SU-DHL-6 (cell line): ENCODE results near the gene CREBBP.

Experiments
- EZH2phosphoT487 ChIP-seq: fragments of 200-600 bp; sonication (generic), shearing (Covaris generic); conservative IDR thresholded peaks from 2 replicates; pipeline ENCODE4 v1.6.1; 2018; ENCODE audit warnings: mild to moderate bottlenecking, antibody characterized with exemption, low read length, moderate library complexity, mixed read lengths
- TF ChIP-seq, protein P1 (sequence below): fragments of 200-600 bp; sonication (generic); IDR thresholded peaks from one replicate; pipeline ENCODE4 v1.5.1; 2017; ENCODE audit warnings: antibody characterized with exemption, mild to moderate bottlenecking, low read length, moderate library complexity; ENCODE audit not compliant: insufficient read depth, poor library complexity, severe bottlenecking

DNA sequence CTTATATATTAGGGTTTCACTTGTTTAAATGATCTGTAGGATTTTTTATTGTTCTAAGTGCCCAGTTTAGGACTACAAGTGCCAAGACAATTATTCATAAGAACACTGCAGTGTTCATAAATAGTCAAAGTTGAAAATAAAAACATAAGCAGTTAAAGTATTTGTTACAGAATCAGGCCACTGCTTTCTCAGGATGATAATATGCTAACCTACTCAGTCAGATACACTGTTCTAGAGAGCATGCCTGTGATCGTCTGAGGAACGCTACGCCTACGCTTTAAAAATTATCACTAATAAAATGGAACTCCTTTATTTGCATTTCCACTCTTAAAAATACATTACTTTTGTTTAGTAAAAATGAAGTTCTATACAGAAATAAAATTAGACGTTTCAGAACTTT lies 125.7 kb downstream of the CREBBP start:
- TF ChIP-seq, protein P1, sequence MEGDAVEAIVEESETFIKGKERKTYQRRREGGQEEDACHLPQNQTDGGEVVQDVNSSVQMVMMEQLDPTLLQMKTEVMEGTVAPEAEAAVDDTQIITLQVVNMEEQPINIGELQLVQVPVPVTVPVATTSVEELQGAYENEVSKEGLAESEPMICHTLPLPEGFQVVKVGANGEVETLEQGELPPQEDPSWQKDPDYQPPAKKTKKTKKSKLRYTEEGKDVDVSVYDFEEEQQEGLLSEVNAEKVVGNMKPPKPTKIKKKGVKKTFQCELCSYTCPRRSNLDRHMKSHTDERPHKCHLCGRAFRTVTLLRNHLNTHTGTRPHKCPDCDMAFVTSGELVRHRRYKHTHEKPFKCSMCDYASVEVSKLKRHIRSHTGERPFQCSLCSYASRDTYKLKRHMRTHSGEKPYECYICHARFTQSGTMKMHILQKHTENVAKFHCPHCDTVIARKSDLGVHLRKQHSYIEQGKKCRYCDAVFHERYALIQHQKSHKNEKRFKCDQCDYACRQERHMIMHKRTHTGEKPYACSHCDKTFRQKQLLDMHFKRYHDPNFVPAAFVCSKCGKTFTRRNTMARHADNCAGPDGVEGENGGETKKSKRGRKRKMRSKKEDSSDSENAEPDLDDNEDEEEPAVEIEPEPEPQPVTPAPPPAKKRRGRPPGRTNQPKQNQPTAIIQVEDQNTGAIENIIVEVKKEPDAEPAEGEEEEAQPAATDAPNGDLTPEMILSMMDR: no peak
- TF ChIP-seq EZH2phosphoT487: no peak
